Testis (tissue), 2 donors: ENCODE measurements around the gene BGN.

Source experiments
- CTCF ChIP-seq, 3 experiments: fragments of 450-650 bp in 2 of 3; fragments of 200-600 bp in 1 of 3; sonication (generic) in 1 of 3; IDR thresholded peaks; one replicate each; pipeline ENCODE4 v1.5.1; 2016 to 2019; ENCODE audit warnings: antibody characterized with exemption in 3 of 3, mild to moderate bottlenecking in 2 of 3, moderate library complexity in 1 of 3
- POLR2A ChIP-seq: fragments of 450-650 bp; IDR thresholded peaks from one replicate; pipeline ENCODE4 v1.6.1; 2017; ENCODE audit warnings: antibody characterized with exemption, mild to moderate bottlenecking, moderate library complexity

- TF ChIP-seq POLR2A (no peak), CTCF (IDR thresholded peaks at IDR 0.05) (no peak)
Measured at GRCh38 chrX:153533091-153533490, 38.3 kb downstream of the BGN start.
